ENCODE results near the gene EFCAB12.

The EFCAB12 gene

DNA sequence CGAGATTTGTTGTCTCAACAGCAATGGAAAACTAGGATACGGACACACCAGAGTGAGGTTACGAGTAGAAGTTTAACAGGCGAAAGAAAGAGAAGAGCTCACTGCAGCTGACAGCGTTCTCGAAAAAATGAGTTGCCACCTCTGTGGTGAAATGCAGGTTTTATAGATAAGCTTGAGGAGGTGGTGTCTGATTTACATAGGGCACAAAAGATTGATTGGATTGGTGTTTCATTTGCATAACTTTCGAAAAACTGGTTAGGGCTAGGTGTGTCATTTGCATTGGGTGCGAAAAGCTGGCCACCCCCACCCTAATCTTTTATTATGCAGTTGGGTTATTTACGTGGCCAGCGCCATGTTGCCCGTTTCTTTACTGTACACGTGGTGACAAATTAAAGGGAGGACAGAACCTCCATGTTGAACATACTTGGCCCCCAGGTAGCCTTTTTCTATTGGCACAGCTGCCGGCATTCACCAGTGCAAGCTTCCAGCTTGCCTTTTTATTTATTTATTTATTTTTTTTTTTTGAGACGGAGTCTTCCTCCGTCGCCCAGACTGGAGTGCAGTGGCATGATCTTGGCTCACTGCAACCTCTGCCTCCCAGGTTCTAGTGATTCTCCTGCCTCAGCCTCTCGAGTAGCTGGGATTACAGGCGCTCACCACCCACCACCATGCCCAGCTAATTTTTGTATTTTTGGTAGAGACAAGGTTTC is 19.9 kb upstream of the EFCAB12 start:
- DNase-seq (ENCODE audit: low read depth in 1 of 2, low spot score in 1 of 2): no peak
- Histone ChIP-seq H3K27ac (replicated peaks) (no peak overlapping the region), H3K4me3 (replicated peaks; ENCODE audit: insufficient read depth, low read length) (no peak overlapping the region), H3K27me3 (ENCODE audit: insufficient read depth, poor library complexity, severe bottlenecking) (no peaks in the 10 kb centered on the region)
- TF ChIP-seq SPI1 (IDR thresholded peaks at IDR 0.05; ENCODE audit: borderline replicate concordance, low read depth) (no peak), POLR2AphosphoS5 (IDR thresholded peaks at IDR 0.05; ENCODE audit: low read depth) (no peak), GABPA (IDR thresholded peaks at IDR 0.05; ENCODE audit: low read depth) (no peak)
- TF ChIP-seq, protein P1, sequence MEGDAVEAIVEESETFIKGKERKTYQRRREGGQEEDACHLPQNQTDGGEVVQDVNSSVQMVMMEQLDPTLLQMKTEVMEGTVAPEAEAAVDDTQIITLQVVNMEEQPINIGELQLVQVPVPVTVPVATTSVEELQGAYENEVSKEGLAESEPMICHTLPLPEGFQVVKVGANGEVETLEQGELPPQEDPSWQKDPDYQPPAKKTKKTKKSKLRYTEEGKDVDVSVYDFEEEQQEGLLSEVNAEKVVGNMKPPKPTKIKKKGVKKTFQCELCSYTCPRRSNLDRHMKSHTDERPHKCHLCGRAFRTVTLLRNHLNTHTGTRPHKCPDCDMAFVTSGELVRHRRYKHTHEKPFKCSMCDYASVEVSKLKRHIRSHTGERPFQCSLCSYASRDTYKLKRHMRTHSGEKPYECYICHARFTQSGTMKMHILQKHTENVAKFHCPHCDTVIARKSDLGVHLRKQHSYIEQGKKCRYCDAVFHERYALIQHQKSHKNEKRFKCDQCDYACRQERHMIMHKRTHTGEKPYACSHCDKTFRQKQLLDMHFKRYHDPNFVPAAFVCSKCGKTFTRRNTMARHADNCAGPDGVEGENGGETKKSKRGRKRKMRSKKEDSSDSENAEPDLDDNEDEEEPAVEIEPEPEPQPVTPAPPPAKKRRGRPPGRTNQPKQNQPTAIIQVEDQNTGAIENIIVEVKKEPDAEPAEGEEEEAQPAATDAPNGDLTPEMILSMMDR (IDR thresholded peaks at IDR 0.05; ENCODE audit: insufficient read depth, low read length): no peak
- TF ChIP-seq, protein P2, sequence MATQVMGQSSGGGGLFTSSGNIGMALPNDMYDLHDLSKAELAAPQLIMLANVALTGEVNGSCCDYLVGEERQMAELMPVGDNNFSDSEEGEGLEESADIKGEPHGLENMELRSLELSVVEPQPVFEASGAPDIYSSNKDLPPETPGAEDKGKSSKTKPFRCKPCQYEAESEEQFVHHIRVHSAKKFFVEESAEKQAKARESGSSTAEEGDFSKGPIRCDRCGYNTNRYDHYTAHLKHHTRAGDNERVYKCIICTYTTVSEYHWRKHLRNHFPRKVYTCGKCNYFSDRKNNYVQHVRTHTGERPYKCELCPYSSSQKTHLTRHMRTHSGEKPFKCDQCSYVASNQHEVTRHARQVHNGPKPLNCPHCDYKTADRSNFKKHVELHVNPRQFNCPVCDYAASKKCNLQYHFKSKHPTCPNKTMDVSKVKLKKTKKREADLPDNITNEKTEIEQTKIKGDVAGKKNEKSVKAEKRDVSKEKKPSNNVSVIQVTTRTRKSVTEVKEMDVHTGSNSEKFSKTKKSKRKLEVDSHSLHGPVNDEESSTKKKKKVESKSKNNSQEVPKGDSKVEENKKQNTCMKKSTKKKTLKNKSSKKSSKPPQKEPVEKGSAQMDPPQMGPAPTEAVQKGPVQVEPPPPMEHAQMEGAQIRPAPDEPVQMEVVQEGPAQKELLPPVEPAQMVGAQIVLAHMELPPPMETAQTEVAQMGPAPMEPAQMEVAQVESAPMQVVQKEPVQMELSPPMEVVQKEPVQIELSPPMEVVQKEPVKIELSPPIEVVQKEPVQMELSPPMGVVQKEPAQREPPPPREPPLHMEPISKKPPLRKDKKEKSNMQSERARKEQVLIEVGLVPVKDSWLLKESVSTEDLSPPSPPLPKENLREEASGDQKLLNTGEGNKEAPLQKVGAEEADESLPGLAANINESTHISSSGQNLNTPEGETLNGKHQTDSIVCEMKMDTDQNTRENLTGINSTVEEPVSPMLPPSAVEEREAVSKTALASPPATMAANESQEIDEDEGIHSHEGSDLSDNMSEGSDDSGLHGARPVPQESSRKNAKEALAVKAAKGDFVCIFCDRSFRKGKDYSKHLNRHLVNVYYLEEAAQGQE (IDR thresholded peaks at IDR 0.05; ENCODE audit: insufficient replicate concordance, low read depth): no peak

DNA sequence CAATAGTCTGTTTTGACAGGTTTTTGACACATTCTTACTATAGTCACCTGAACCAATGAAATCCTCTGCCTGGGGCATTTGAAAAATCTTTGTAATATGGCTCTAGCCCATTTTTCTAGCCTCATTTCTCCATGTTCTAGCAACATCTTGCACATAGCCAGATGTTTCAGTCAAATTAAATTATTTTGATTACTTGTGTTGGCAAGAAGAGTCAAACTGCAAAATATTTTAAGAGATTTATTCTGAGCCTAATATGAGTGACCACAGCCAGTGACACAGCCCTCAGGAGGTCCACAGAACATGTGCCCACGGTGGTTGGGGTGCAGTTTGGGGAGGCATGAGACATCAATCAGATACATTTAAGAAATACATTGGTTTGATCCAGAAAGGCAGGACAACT is 18.5 kb upstream of the EFCAB12 start:
- no peak for DNase-seq (ENCODE audit: low read depth in 1 of 2, low spot score in 1 of 2)
- H3K27me3 ChIP-seq (ENCODE audit: insufficient read depth, poor library complexity, severe bottlenecking): no peaks in the 10 kb centered on the region
- no peak overlapping the region for H3K27ac ChIP-seq (replicated peaks)
- no peak overlapping the region for H3K4me3 ChIP-seq (replicated peaks; ENCODE audit: insufficient read depth, low read length)
- TF ChIP-seq SPI1 (IDR thresholded peaks at IDR 0.05; ENCODE audit: borderline replicate concordance, low read depth): no peak
- TF ChIP-seq, protein P2 (IDR thresholded peaks at IDR 0.05; ENCODE audit: insufficient replicate concordance, low read depth): no peak
- TF ChIP-seq, protein P1 (IDR thresholded peaks at IDR 0.05; ENCODE audit: insufficient read depth, low read length): no peak
- TF ChIP-seq POLR2AphosphoS5 (IDR thresholded peaks at IDR 0.05; ENCODE audit: low read depth): no peak
- no peak for TF ChIP-seq GABPA (IDR thresholded peaks at IDR 0.05; ENCODE audit: low read depth)

DNA sequence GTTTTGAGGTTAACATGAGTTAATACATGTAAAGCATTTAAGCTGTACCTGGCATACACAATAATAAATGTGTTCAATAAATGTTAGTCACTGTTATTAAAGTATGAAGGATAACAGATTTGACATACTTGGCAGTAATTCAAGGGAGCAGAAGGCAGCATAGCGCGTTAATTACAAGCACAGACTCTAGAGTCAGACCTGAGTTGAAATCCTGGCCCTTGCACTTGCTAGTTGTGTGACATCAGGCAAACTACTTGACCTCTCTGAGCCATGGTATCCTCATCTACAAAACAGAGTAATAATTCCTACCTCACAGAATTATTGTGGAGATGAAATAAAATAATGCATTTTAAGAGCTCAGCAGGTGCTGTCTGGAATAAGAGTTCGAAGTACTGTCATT is 17.0 kb upstream of the EFCAB12 start:
- Histone ChIP-seq H3K27ac (replicated peaks) (no peak overlapping the region), H3K27me3 (ENCODE audit: insufficient read depth, poor library complexity, severe bottlenecking) (no peaks in the 10 kb centered on the region), H3K4me3 (replicated peaks; ENCODE audit: insufficient read depth, low read length) (no peak overlapping the region)
- no peak for TF ChIP-seq POLR2AphosphoS5 (IDR thresholded peaks at IDR 0.05; ENCODE audit: low read depth)
- TF ChIP-seq, protein P1 (IDR thresholded peaks at IDR 0.05; ENCODE audit: insufficient read depth, low read length): no peak
- TF ChIP-seq, protein P2 (IDR thresholded peaks at IDR 0.05; ENCODE audit: insufficient replicate concordance, low read depth): no peak
- DNase-seq (ENCODE audit: low read depth in 1 of 2, low spot score in 1 of 2): no peak
